Muscle of leg (tissue), 11 donors: ENCODE results near the gene RPGRIP1. TPM values are rescaled to one million over a fixed set of nuclear protein-coding genes. Genes with fewer than 3 reads are reported as not detected.
"Not testable (repeated sequence)": the region's sequence is repeated elsewhere in the genome, so short reads cannot be mapped to it uniquely, and the experiment has no call there.

Source experiments
- DNase-seq: peaks from one replicate; pipeline ENCODE4 v3.0.0; 2013
- H3K27ac ChIP-seq: one replicate; pipeline ENCODE4 v1.5.1; 2013; ENCODE audit warnings: mild to moderate bottlenecking, low read length, control low read depth
- H3K27me3 ChIP-seq: one replicate; pipeline ENCODE4 v1.6.1; 2013; ENCODE audit warnings: low read length; ENCODE audit not compliant: control insufficient read depth, insufficient read depth
- H3K36me3 ChIP-seq: one replicate; pipeline ENCODE4 v1.6.1; 2013; ENCODE audit warnings: low read length; ENCODE audit not compliant: control insufficient read depth, insufficient read depth
- H3K4me1 ChIP-seq: one replicate; pipeline ENCODE4 v1.6.1; 2013; ENCODE audit warnings: low read length; ENCODE audit not compliant: control insufficient read depth, insufficient read depth
- H3K4me3 ChIP-seq: one replicate; pipeline ENCODE4 v1.5.1; 2013; ENCODE audit warnings: low read length, control low read depth
- H3K9me3 ChIP-seq: replicated peaks from 2 replicates; pipeline ENCODE4 v1.6.1; 2013; ENCODE audit warnings: low read depth, low read length; ENCODE audit not compliant: control insufficient read depth
- WGBS: methylation state at CpG from one replicate; pipeline ENCODE4 v1.1.5; 2013; ENCODE audit warnings: missing lambda C conversion rate; ENCODE audit not compliant: insufficient coverage; 5-methylcytosine and 5-hydroxymethylcytosine counted together
- polyA plus RNA-seq, 8 donors: library from polyadenylated mRNA; unstranded; fragments of 120-200 nt; gene quantifications; one replicate each; pipeline versions ENCODE4 v1.2.1 to v1.2.3, GENCODE V29; 2013; ENCODE audit warnings: inconsistent platforms in 1 of 8, low replicate concordance in 1 of 8; ENCODE audit not compliant: insufficient read length in 8 of 8, insufficient read depth in 1 of 8
- total RNA-seq: library from RNA; stranded (reverse); fragments of 120-200 nt; gene quantifications from one replicate; pipeline ENCODE4 v1.2.4, GENCODE V29; 2013

The RPGRIP1 gene
- total and polyA plus RNA-seq, 9 donors, result 0.18 to 1.9 (median 0.49) TPM

DNA sequence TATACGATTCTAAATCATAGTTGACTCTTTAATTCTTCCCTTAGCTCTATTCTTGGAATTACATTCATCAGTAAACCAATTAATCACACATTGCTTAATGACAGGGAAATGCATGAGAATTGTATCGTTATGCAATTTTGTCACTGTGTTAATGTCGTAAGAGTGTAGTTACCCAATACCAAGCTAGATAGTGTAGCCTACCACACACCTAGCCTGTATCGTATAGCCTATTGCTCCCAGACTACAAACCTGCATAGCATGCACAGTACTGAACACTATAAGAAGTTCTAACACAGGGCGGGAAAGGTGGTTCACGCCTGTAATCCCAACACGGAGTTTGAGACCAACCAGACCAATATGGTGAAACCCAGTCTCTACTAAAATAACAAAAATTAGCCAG is 35.3 kb upstream of the RPGRIP1 start:
- Histone ChIP-seq H3K9me3 (no peaks in the 10 kb centered on the region), H3K4me3 (no peak overlapping the region), H3K4me1 (no peaks in the 10 kb centered on the region), H3K36me3 (peaks cover 38% of the 10 kb centered on the region), H3K27me3 (no peaks in the 10 kb centered on the region), H3K27ac (no peak overlapping the region)
- no peak for DNase-seq
- 95% methylated on average over 4 of the region's 7 CpGs for WGBS

GRCh38 chr14:21245813-21246212 is 34.1 kb upstream of the RPGRIP1 start:
- H3K4me1 ChIP-seq, result no peaks in the 10 kb centered on the region
- no peak overlapping the region for H3K27ac ChIP-seq
- no peak overlapping the region for H3K4me3 ChIP-seq
- WGBS, result 90% methylated on average over 4 of the region's 7 CpGs
- H3K36me3 ChIP-seq, result peaks cover 40% of the 10 kb centered on the region
- no peaks in the 10 kb centered on the region for H3K27me3 ChIP-seq
- H3K9me3 ChIP-seq, result no peaks in the 10 kb centered on the region
- no peak for DNase-seq

DNA sequence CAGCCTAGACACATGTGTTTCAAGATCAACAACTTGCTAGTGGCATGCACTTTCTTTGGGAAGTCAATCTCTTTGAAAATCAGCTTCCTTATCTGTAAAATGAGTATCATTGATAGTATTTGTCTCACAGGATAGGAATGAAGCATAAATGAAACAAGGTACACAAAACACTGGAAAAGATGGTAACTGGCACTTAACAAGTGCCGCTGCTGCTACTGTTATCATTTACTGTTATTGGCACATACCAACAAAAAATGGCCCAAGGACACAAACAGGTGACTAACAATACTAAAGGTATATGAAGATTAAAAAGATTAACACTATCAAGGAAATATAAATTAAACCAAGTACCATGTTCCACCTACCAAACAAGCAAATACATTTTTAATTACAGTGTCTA is 31.5 kb upstream of the RPGRIP1 start:
- Histone ChIP-seq H3K27me3 (no peaks in the 10 kb centered on the region), H3K4me3 (no peak overlapping the region), H3K27ac (no peak overlapping the region), H3K4me1 (no peaks in the 10 kb centered on the region), H3K36me3 (peaks cover 43% of the 10 kb centered on the region), H3K9me3 (no peaks in the 10 kb centered on the region)
- no CpG with 5 or more reads among the region's 1 CpG for WGBS
- DNase-seq, result no peak

DNA sequence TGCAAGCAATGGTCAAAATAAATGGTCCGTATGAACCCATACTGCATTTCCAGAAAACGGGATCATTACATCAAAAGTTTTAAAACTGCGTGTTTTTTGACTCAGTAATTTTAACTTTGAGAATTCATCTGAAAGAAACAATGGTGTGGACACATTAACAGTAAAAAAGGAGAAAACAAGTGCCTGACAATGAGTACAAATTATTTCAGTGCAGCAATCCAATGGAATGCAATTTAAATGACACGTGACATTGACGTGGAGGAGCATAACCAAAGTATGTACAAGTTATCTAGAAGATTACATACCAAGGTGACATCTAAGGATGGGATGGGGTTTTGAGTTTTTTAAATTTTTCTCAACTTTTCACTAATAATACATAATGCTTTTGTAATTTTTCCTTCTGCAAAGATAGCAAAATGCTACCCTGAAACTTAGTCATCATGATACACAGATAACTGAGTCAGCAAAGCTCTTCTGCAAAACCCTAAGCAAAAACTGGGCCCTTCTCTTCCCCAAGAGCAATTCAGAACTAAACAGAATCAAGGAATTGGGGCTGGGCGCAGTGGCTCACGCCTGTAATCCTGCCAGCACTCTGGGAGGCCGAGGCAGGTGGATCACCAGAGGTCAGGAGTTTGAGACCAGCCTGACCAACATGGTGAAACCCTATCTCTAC is 31.0 kb upstream of the RPGRIP1 start:
- H3K27me3 ChIP-seq, result no peaks in the 10 kb centered on the region
- H3K36me3 ChIP-seq, result peaks cover 42% of the 10 kb centered on the region
- DNase-seq, result no peak
- 100% methylated on average over 3 of the region's 8 CpGs for WGBS
- no peaks in the 10 kb centered on the region for H3K9me3 ChIP-seq
- no peak overlapping the region for H3K4me3 ChIP-seq
- H3K4me1 ChIP-seq, result no peaks in the 10 kb centered on the region
- H3K27ac ChIP-seq, result no peak overlapping the region

- Histone ChIP-seq H3K27ac (no peak overlapping the region), H3K9me3 (no peaks in the 10 kb centered on the region), H3K4me3 (no peak overlapping the region), H3K4me1 (no peaks in the 10 kb centered on the region), H3K27me3 (no peaks in the 10 kb centered on the region), H3K36me3 (peaks cover 40% of the 10 kb centered on the region)
- no CpG with 5 or more reads among the region's 5 CpGs for WGBS
- DNase-seq, result no peak
These were observed 28.7 kb upstream of the RPGRIP1 start for GRCh38 chr14:21251215-21251614.

- Histone ChIP-seq H3K9me3 (no peaks in the 10 kb centered on the region), H3K4me1 (no peaks in the 10 kb centered on the region), H3K27ac (no peak overlapping the region), H3K4me3 (no peak overlapping the region), H3K36me3 (peaks cover 47% of the 10 kb centered on the region), H3K27me3 (no peaks in the 10 kb centered on the region)
- WGBS, result no CpG with 5 or more reads among the region's 2 CpGs
- no peak for DNase-seq
These were observed 27.7 kb upstream of the RPGRIP1 start for GRCh38 chr14:21252149-21252548.

- peaks cover 42% of the 10 kb centered on the region for H3K36me3 ChIP-seq
- no peak overlapping the region for H3K4me3 ChIP-seq
- H3K27ac ChIP-seq, result no peak overlapping the region
- H3K9me3 ChIP-seq, result no peaks in the 10 kb centered on the region
- H3K27me3 ChIP-seq, result no peaks in the 10 kb centered on the region
- peaks cover 3% of the 10 kb centered on the region for H3K4me1 ChIP-seq
- WGBS, result 78% methylated on average over 3 of the region's 4 CpGs
- DNase-seq, result no peak
These were observed 24.3 kb upstream of the RPGRIP1 start for GRCh38 chr14:21255385-21256101.

- H3K27me3 ChIP-seq, H3K9me3 ChIP-seq, H3K4me1 ChIP-seq, H3K4me3 ChIP-seq, H3K27ac ChIP-seq, DNase-seq: not testable (repeated sequence)
- WGBS, result 79% methylated on average over 2 of the region's 8 CpGs
- H3K36me3 ChIP-seq, result peaks cover 42% of the 10 kb centered on the region
These were observed 23.8 kb upstream of the RPGRIP1 start for GRCh38 chr14:21256102-21256447.

DNA sequence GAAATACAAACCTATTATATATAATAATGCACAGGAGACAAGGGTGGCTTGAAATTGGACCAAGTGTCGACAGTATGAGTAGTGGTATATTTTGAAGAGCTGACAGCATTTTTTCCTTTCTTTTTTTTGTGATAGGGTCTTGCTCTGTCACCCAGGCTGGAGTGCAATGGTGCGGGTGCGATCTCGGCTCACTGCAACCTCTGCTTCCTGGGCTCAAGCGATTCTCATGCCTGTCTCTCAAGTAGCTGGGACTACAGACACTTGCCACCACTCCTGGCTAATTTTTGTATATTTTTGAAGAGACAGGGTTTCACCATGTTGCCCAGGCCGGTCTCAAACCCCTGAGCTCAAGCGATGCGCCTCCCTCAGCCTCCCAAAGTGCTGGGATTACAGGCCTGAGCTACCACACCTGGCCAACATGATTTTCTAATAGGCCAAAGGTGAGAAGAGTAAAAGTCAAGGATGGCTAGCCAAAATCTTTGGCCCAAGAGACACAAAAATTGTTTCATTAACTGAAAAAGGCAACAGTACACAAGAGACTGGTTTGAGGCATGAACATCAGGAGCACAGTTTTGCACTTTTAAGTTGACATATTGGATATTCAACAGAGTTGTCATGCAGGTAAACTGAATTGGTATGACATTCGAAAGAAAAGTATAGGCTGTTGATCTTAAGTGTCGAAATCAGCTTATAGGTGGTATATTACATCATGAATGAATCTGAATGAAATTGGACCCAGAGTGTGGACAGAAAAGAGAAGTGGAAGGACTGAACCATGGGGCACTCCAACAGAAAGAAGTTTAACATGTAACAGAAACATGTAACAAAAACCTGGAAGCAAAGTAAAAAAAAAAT is 23.1 kb upstream of the RPGRIP1 start:
- no peak overlapping the region for H3K27ac ChIP-seq
- 100% methylated on average over 2 of the region's 10 CpGs for WGBS
- no peaks in the 10 kb centered on the region for H3K9me3 ChIP-seq
- no peak for DNase-seq
- peaks cover 41% of the 10 kb centered on the region for H3K36me3 ChIP-seq
- no peaks in the 10 kb centered on the region for H3K27me3 ChIP-seq
- no peak overlapping the region for H3K4me3 ChIP-seq
- H3K4me1 ChIP-seq, result peaks cover 3% of the 10 kb centered on the region

DNA sequence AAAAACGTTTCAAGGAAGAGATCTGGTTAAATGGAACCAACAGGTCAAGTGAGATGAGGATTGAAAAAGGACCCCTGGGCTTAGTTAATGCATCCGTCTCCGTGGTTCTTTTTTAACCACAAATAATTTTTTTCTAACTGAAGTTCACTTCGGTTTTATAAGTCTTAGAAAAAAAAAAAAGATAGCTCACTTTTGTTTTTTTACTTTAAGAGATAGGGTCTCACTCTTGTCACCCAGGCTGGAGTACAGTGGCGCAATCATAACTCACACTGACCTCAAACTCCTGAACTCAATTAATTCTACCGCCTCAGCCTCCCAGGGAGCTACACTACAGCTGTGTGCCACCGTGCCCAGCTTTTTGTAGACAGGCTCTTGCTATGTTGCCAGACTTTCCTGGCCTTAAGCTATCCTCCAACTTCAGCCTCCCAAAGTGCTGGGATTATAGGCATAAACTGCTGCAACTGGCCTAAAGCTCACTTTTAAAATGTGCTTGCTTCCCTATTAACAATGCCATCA is 22.4 kb upstream of the RPGRIP1 start:
- peaks cover 42% of the 10 kb centered on the region for H3K36me3 ChIP-seq
- H3K4me3 ChIP-seq, result no peak overlapping the region
- H3K4me1 ChIP-seq, result peaks cover 3% of the 10 kb centered on the region

More for the DNA sequence above, 22.4 kb upstream of the RPGRIP1 start:
- DNase-seq, result no peak
- H3K27me3 ChIP-seq, result no peaks in the 10 kb centered on the region
- H3K27ac ChIP-seq, result no peak overlapping the region
- 73% methylated on average over 3 of the region's 7 CpGs for WGBS
- no peaks in the 10 kb centered on the region for H3K9me3 ChIP-seq
